Stimulated activated CD8-positive, alpha-beta memory T cell treated with anti-CD3 and anti-CD28 coated beads, Interleukin-12 subunit alpha, Interleukin-12 subunit beta, amount 100 ng/mL, for 24 hours (primary cell): ENCODE measurements around the gene ARNT2.

Experiments
- DNase-seq: peaks from one replicate; pipeline ENCODE4 v3.0.0-alpha.2; 2020; ENCODE audit errors: extremely low read depth

Gene ARNT2

GRCh38 chr15:80576519-80577090 lies 172.4 kb downstream of the ARNT2 start:
- DNase-seq: no peak

GRCh38 chr15:80577552-80578205 lies 173.5 kb downstream of the ARNT2 start:
- DNase-seq: no peak

DNA sequence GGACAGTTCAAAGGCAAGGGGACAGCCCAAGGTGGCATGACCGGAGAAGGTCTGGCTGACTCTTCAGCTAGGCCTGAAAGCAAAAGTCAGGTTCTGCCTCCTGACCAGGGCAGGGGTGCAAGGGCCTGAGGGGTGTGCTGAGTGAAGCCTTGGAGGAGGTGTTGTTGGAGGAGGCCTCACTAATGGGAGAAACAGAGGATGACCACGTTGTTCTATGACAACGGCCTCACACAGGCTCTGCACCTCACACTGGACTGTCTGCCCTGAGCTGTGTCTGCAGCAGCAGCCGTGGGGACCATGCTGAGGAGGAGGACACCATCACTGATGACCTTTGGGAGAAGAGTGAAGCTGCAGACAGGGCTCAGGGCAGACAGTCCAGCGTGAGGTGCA lies 174.0 kb downstream of the ARNT2 start:
- DNase-seq: no peak

DNA sequence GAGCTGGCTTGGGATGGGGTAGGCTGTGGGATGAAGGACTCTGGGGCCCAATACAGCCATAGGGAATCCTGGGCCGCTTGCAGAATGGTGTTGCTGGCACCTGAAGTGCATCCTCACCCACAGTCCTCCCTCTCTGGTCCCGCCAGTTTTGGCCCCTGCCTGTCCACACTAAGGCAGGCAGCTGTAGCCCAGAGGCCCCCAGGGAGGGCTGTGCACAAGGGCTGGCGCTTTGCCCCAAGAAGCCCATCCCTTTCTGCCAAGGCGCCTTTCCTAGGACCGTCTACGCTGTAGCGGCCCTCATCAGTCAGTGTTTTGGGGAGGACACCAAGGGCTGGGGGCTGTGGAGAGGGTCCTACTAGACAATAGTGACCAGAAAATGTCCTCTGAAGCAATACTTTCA lies 174.7 kb downstream of the ARNT2 start:
- no peak for DNase-seq

GRCh38 chr15:80579611-80580010 lies 175.4 kb downstream of the ARNT2 start:
- DNase-seq: no peak

- no peak for DNase-seq
These were observed 175.9 kb downstream of the ARNT2 start for GRCh38 chr15:80580106-80580505.

DNA sequence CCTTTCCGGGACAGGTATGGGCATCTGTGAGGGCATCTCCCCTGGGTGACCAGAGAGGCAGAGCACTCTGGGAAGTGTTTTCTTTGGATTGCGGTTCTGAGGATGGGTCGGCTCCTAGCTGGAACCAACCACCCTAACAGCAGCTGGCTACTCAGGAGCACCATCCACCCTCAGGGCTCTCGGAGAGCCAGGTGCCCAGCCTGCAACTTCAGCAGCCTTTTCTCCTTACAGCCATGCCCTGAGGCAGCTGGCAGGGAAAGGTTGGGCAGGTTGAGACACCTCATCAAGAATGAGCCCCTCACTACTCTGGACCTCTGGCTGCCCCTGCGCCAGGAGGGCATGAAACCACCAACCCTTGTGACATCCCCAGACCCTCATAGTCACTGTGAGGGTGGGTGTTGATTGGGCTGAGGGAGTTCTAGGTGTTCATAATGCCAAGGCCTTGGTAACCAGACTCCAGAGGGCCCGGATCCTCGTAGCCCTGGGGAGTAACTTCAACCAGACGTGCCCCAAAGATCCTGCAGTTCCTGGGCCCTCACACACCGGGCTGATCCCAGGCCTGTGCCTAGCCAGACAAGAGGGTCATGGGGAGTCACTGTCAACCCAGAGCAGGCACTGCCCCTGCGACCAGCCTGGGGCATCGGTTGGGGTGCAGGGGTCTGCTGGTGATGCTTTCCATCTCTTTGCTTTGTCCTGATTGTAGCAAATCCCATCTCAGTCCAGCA lies 176.5 kb downstream of the ARNT2 start:
- no peak for DNase-seq

GRCh38 chr15:80581976-80582375 lies 177.8 kb downstream of the ARNT2 start:
- no peak for DNase-seq

DNA sequence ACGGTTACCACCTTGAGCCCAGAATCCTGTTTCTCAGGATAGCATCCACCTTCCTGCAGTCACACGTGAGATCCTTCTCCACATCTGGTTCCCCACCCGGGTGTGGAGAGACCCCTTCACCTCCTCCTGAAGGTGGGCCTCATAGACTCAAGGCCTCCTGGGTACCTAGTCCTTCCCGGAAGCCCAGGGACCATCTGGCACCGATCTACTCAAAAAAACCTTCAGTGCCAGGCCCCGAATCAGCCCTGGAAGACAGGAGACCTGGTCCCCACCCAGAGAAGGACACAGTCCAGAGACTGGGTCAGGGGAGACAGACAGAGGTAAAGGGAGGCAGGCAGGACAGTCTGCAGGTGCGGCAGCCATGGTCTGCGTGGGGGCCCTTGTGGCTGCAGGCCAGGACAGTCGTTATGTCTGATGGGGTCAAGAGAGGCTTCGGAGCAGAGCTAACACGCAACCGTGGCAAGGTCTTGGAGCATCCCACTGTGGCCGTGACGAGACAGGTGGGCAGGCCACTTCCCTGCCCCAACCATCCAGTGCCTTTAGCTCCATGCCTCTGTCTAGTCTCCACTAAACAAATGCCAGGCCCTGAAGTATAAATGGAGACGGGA lies 178.7 kb downstream of the ARNT2 start:
- DNase-seq: no peak

- no peak for DNase-seq
These were observed 180.4 kb downstream of the ARNT2 start for GRCh38 chr15:80584561-80584964.

GRCh38 chr15:80584973-80585525 lies 180.9 kb downstream of the ARNT2 start:
- DNase-seq: no peak

GRCh38 chr15:80585544-80586018 lies 181.4 kb downstream of the ARNT2 start:
- DNase-seq: no peak

DNA sequence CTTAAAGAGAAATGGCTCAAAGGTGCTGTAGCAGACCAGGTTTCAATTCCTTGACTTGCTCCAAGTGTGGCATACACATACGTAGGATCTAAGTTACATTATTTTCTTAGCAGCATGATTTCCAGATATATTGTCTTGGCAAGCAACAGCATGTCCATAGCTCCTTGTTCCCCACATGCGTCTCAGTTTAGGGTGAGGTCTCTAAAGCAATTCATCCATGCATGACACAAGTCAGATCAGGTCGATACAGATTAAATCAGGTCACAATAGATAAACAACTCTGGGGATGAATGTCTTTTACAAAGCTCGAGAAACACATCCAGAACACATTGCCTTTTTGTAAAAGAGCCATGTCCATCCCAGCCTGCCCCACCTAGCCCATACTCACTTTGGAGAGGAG lies 182.0 kb downstream of the ARNT2 start:
- DNase-seq: no peak

GRCh38 chr15:80587007-80587406 lies 182.8 kb downstream of the ARNT2 start:
- DNase-seq: no peak

GRCh38 chr15:80587816-80588456 lies 183.8 kb downstream of the ARNT2 start:
- no peak for DNase-seq

DNA sequence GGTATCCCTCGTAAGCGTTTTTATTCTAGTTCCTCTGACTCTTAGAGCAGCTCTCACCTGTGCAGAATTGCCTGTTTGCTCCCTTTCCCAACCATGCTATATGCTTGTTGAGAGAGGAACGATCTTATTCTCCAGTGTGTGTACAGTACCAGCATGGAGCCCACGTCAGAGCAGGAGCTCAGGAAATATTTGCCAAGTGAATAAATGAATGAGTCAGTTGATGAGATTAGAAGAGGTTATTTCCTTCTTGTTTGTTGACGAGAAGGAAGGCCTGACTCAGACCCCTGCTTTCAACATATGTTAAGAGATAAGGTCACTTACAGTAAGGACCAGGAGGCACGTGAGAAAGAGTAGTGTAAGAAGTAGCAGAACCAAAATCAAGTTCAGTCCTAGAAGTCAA lies 184.6 kb downstream of the ARNT2 start:
- DNase-seq: no peak

DNA sequence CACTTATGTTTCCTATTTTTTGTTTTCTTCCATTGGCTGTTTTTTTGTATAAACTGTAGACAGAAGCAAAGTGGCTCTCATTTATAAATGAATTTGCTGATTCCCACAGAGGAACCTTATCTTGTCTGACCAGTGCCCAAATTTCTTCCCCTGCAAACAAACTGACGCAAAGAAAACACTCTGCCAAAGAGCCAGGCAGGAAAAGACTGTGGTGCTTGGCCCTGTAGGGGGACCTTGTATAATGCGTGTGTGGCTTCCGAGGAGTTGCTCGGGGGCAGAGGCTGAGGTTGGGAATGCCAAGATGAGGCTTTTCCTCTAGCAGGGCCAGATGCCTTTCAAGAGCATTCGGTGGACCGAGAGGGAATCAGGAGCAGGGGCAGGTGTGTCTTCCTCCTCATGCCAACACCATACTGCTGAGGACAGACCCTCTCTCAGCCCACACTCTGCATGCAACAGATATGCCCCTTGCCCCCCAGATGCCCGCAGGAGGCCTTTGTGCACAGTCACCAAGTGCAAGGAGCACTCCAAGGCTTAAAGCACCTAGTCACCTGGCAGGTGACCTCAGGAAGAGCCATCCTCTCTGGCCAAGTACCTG lies 186.7 kb downstream of the ARNT2 start:
- DNase-seq: no peak

DNA sequence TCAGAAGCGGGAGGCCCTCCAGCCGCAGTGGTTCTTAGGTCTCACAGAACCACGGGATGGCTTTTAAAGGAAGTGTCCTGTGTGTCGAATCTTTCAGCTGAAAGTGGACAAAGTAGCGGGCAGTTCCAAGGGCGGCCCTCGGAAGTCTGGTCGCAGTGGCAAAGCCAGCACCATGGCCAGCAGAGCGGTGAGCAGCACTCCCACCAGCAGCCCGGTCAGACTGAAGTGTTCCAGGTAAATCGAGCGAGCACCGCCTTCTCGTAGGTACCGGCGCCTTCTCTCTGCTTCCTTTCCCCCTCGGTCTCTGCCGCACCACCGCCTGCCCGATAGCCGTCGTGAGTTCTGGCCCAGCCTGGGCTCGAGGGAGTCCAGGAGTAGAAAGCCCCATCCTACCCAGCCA lies 187.3 kb downstream of the ARNT2 start:
- no peak for DNase-seq

- no peak for DNase-seq
These were observed 188.0 kb downstream of the ARNT2 start for GRCh38 chr15:80591938-80592825.

- no peak for DNase-seq
These were observed 189.4 kb downstream of the ARNT2 start for GRCh38 chr15:80593486-80594030.
